H1 (cell line): Measurements from ENCODE around the gene CELF4. TPM values are rescaled to one million over a fixed set of nuclear protein-coding genes. Genes with fewer than 3 reads are reported as not detected.

Experiments
- CTCF ChIA-PET: fragments of 300-600 bp; sonication (Branson Sonifier 250); formaldehyde crosslinking; loops from one replicate; lab custom pipeline; 2021; ENCODE audit not compliant: partially characterized antibody; lab: Charles Lee
- POLR2A ChIA-PET: fragments of 300-600 bp; sonication (Branson Sonifier 250); formaldehyde crosslinking; loops from one replicate; lab custom pipeline; 2021; ENCODE audit warnings: inconsistent platforms; ENCODE audit not compliant: partially characterized antibody; lab: Charles Lee
- DNase-seq, 2 experiments: peaks; one replicate each; pipeline versions ENCODE4 v3.0.0 to v3.0.0-alpha.2; 2010 to 2022; ENCODE audit warnings: low spot score in 2 of 2, low read depth in 1 of 2, mixed read lengths in 1 of 2
- FAIRE-seq: peaks from 2 replicates; lab custom pipeline; 2011; peaks lifted over from hg19 to GRCh38; lab: Jason Lieb, UNC
- H2AFZ ChIP-seq: 2 replicates; pipeline ENCODE4 v1.8.1; 2012; ENCODE audit warnings: low read length, inconsistent platforms
- H2AK5ac ChIP-seq: 2 replicates; pipeline ENCODE4 v1.6.1; 2013; ENCODE audit warnings: low read depth, low read length
- H2BK120ac ChIP-seq: replicated peaks from 2 replicates; pipeline ENCODE3; 2013; ENCODE audit warnings: low read depth, low read length, inconsistent platforms
- H2BK12ac ChIP-seq: 2 replicates; pipeline ENCODE4 v1.6.1; 2013; ENCODE audit warnings: low read depth, low read length
- H2BK15ac ChIP-seq: 2 replicates; pipeline ENCODE4 v1.6.1; 2013; ENCODE audit warnings: low read length
- H2BK20ac ChIP-seq: 2 replicates; pipeline ENCODE4 v1.6.1; 2013; ENCODE audit warnings: low read length
- H2BK5ac ChIP-seq: 2 replicates; pipeline ENCODE4 v1.6.1; 2013; ENCODE audit warnings: low read depth, low read length
- H3K14ac ChIP-seq: 2 replicates; pipeline ENCODE4 v1.6.1; 2013; ENCODE audit warnings: inconsistent platforms; ENCODE audit not compliant: insufficient read length
- H3K18ac ChIP-seq: 2 replicates; pipeline ENCODE4 v1.6.1; 2013; ENCODE audit warnings: low read length; ENCODE audit errors: extremely low read depth
- H3K23ac ChIP-seq: 2 replicates; pipeline ENCODE4 v1.6.1; 2013; ENCODE audit warnings: inconsistent platforms; ENCODE audit not compliant: insufficient read length
- H3K23me2 ChIP-seq: 2 replicates; pipeline ENCODE4 v1.6.1; 2013; ENCODE audit warnings: low read depth, low read length
- H3K27ac ChIP-seq: 2 replicates; pipeline ENCODE4 v1.6.1; 2011; ENCODE audit warnings: low read depth, low read length, inconsistent platforms
- H3K27me3 ChIP-seq, 4 experiments: replicated peaks in 1 of 4; 1 replicate in 1 of 4; 2 replicates in 3 of 4; pipeline versions ENCODE4 v1.6.1 to v1.8.1; 2011 to 2013; ENCODE audit warnings: low read length in 3 of 4, mild to moderate bottlenecking in 3 of 4, inconsistent platforms in 2 of 4, mixed read lengths in 2 of 4, moderate library complexity in 1 of 4; ENCODE audit not compliant: control insufficient read depth in 3 of 4, insufficient read depth in 3 of 4; ENCODE audit errors: extremely low read depth in 1 of 4
- H3K36me3 ChIP-seq, 4 experiments: 2 replicates each; pipeline versions ENCODE4 v1.6.1 to v1.8.1; 2011 to 2013; ENCODE audit warnings: mild to moderate bottlenecking in 4 of 4, low read length in 3 of 4, moderate library complexity in 2 of 4, control low read depth in 1 of 4, inconsistent platforms in 1 of 4; ENCODE audit not compliant: insufficient read depth in 4 of 4, control insufficient read depth in 2 of 4
- H3K4ac ChIP-seq: replicated peaks from 2 replicates; pipeline ENCODE3; 2013; ENCODE audit warnings: low read length, low read depth, mixed read lengths, inconsistent platforms; ENCODE audit not compliant: insufficient read length
- H3K4me1 ChIP-seq, 4 experiments: replicated peaks in 1 of 4; 1 replicate in 1 of 4; 2 replicates in 3 of 4; pipeline versions ENCODE4 v1.6.1 to v1.8.1; 2011 to 2013; ENCODE audit warnings: low read length in 3 of 4, inconsistent platforms in 2 of 4, mixed read lengths in 1 of 4; ENCODE audit not compliant: insufficient read depth in 4 of 4, control insufficient read depth in 3 of 4
- H3K4me2 ChIP-seq, 2 experiments: 2 replicates each; pipeline versions ENCODE4 v1.6.1 to v1.8.1; 2011 to 2013; ENCODE audit warnings: low read depth in 2 of 2, low read length in 2 of 2, control low read depth in 1 of 2, inconsistent platforms in 1 of 2, mild to moderate bottlenecking in 1 of 2; ENCODE audit not compliant: insufficient read depth in 1 of 2
- H3K4me3 ChIP-seq, 4 experiments: fragments of 200-600, 300-600 bp in 1 of 4; sonication (generic), shearing (Covaris generic), sonication (Bioruptor Twin) in 1 of 4; 2 replicates each; pipeline versions ENCODE4 v1.5.1 to v1.8.1; 2011 to 2016; ENCODE audit warnings: low read length in 4 of 4, low read depth in 3 of 4, control low read depth in 2 of 4, inconsistent platforms in 2 of 4, mild to moderate bottlenecking in 2 of 4, mixed read lengths in 1 of 4, moderate library complexity in 1 of 4; ENCODE audit not compliant: insufficient read depth in 2 of 4; ENCODE audit errors: extremely low read depth in 1 of 4
- H3K56ac ChIP-seq: replicated peaks from 2 replicates; pipeline ENCODE3; 2013; ENCODE audit warnings: low read depth, mild to moderate bottlenecking, mixed read lengths, low read length, inconsistent platforms; ENCODE audit not compliant: insufficient read length
- H3K79me1 ChIP-seq: 2 replicates; pipeline ENCODE4 v1.6.1; 2013; ENCODE audit warnings: low read depth, low read length, control low read depth
- H3K79me2 ChIP-seq, 2 experiments: 2 replicates each; pipeline versions ENCODE4 v1.6.1 to v1.8.1; 2012 to 2013; ENCODE audit warnings: low read length in 2 of 2, mild to moderate bottlenecking in 2 of 2, inconsistent platforms in 1 of 2; ENCODE audit not compliant: insufficient read depth in 2 of 2, control insufficient read depth in 1 of 2
- H3K9ac ChIP-seq, 4 experiments: replicated peaks in 1 of 4; 1 replicate in 1 of 4; 2 replicates in 3 of 4; pipeline versions ENCODE4 v1.6.1 to v1.8.1; 2011 to 2013; ENCODE audit warnings: low read depth in 3 of 4, low read length in 3 of 4, control low read depth in 2 of 4, mild to moderate bottlenecking in 2 of 4, moderate library complexity in 2 of 4, inconsistent platforms in 1 of 4; ENCODE audit errors: extremely low read depth in 1 of 4
- H3K9me3 ChIP-seq, 2 experiments: 2 replicates each; pipeline versions ENCODE4 v1.6.1 to v1.8.1; 2012 to 2013; ENCODE audit warnings: mild to moderate bottlenecking in 2 of 2, moderate library complexity in 2 of 2, control low read depth in 1 of 2, inconsistent platforms in 1 of 2, low read depth in 1 of 2, low read length in 1 of 2, mixed read lengths in 1 of 2; ENCODE audit not compliant: insufficient read depth in 2 of 2
- H4K20me1 ChIP-seq, 2 experiments: replicated peaks in 1 of 2; 2 replicates each; pipeline versions ENCODE3 to v1.8.1; 2011 to 2013; ENCODE audit warnings: inconsistent platforms in 2 of 2, low read length in 2 of 2, mild to moderate bottlenecking in 1 of 2; ENCODE audit not compliant: insufficient read depth in 2 of 2, control insufficient read depth in 1 of 2
- H4K5ac ChIP-seq: 2 replicates; pipeline ENCODE4 v1.6.1; 2013; ENCODE audit warnings: low read length, low read depth, mixed read lengths, inconsistent platforms; ENCODE audit not compliant: insufficient read length
- H4K8ac ChIP-seq: 2 replicates; pipeline ENCODE4 v1.8.0; 2013; ENCODE audit warnings: mild to moderate bottlenecking, moderate library complexity, low read length, inconsistent platforms; ENCODE audit not compliant: insufficient read depth; ENCODE audit errors: extremely low read depth
- H4K91ac ChIP-seq: replicated peaks from 2 replicates; pipeline ENCODE3; 2013; ENCODE audit warnings: low read length, mixed read lengths, inconsistent platforms; ENCODE audit not compliant: insufficient read length
- ATF3 ChIP-seq: IDR thresholded peaks from 2 replicates; pipeline ENCODE4 v1.6.1; 2011; ENCODE audit warnings: low read depth, mild to moderate bottlenecking, low read length; ENCODE audit not compliant: insufficient read depth
- BACH1 ChIP-seq: IDR thresholded peaks from 2 replicates; pipeline ENCODE4 v1.6.1; 2012; ENCODE audit warnings: low read length, improper control_type of control experiment
- BRCA1 ChIP-seq: IDR thresholded peaks from 2 replicates; pipeline ENCODE4 v1.6.1; 2012; ENCODE audit warnings: low read depth, low read length, improper control_type of control experiment
- CHD1 ChIP-seq: IDR thresholded peaks from 2 replicates; pipeline ENCODE4 v1.6.1; 2012; ENCODE audit warnings: low read depth, low read length, improper control_type of control experiment
- CREB1 ChIP-seq: IDR thresholded peaks from 2 replicates; pipeline ENCODE4 v1.6.1; 2012; ENCODE audit warnings: inconsistent platforms
- FOSL1 ChIP-seq: IDR thresholded peaks from 2 replicates; pipeline ENCODE4 v1.6.1; 2011; ENCODE audit warnings: mild to moderate bottlenecking, low read depth, low read length, moderate library complexity; ENCODE audit not compliant: insufficient read depth
- GTF2F1 ChIP-seq: IDR thresholded peaks from 2 replicates; pipeline ENCODE4 v1.6.1; 2012; ENCODE audit warnings: low read depth, low read length, improper control_type of control experiment, borderline replicate concordance
- MAX ChIP-seq: IDR thresholded peaks from 2 replicates; pipeline ENCODE4 v1.6.1; 2012; ENCODE audit warnings: inconsistent platforms
- TAF7 ChIP-seq: optimal IDR thresholded peaks from 2 replicates; pipeline ENCODE3; 2011; ENCODE audit warnings: low read depth, mild to moderate bottlenecking, inconsistent platforms, low read length, moderate library complexity, borderline replicate concordance
- TBP ChIP-seq: IDR thresholded peaks from 2 replicates; pipeline ENCODE4 v1.6.1; 2011; ENCODE audit warnings: low read depth, low read length, improper control_type of control experiment
- WGBS, 2 experiments: shearing (Covaris generic) in 1 of 2; methylation state at CpG; one replicate each; pipeline versions ENCODE4 v1.1.6 to v1.1.7; 2013 to 2015; ENCODE audit warnings: low lambda C conversion rate in 2 of 2, mixed read lengths in 2 of 2, inconsistent platforms in 1 of 2, low coverage in 1 of 2, missing lambda C conversion rate in 1 of 2; ENCODE audit not compliant: insufficient replicate concordance in 2 of 2, insufficient coverage in 1 of 2, insufficient read length in 1 of 2; ENCODE audit errors: extremely low coverage in 1 of 2, missing lambda C conversion rate in 1 of 2; 5-methylcytosine and 5-hydroxymethylcytosine counted together
- polyA plus RNA-seq, 7 experiments: library from polyadenylated mRNA; depleted of rRNA in 3 of 7; stranded (reverse) in 5 of 7; unstranded in 2 of 7; fragments of >200 nt in 5 of 7; fragments of 200-250 nt in 2 of 7; gene quantifications; 1 replicate in 5 of 7; 2 replicates in 1 of 7; 4 replicates in 1 of 7; pipeline versions ENCODE4 v1.2.1 to v1.2.3, GENCODE V29; 2011 to 2013; ENCODE audit warnings: missing spikeins in 2 of 7, mixed read lengths in 2 of 7
- total RNA-seq: library from RNA; stranded (reverse); fragmentation: NEBNext Ultra II Directional; extraction: Animal tissue kit (Norgen Biotek cat#: 25700); gene quantifications from 2 replicates; pipeline ENCODE4 v1.2.1, GENCODE V29; 2021

The CELF4 gene
- total and polyA plus RNA-seq, 2 of the 8 experiments (the other 6 are each of a cell fraction or from before 2014, with no cell fraction given) = 1.6 to 3.4 TPM

- no peak overlapping the region for H3K14ac ChIP-seq
- 72% methylated on average over 2 of the region's 2 CpGs; no CpG with 5 or more reads in 1 of the 2 experiments for WGBS, 2 experiments
These were observed 201.4 kb downstream of the CELF4 start for GRCh38 chr18:37364237-37364636.

More at GRCh38 chr18:37364237-37364636, 201.4 kb downstream of the CELF4 start:
- H3K23me2 ChIP-seq = peaks cover 5% of the 10 kb centered on the region; the same call in 1 of the 2 replicates
- no peaks in the 10 kb centered on the region for H3K9me3 ChIP-seq
- H4K5ac ChIP-seq = no peak overlapping the region
- peaks cover 5 to 17% of the 10 kb centered on the region in 2 experiments for H4K20me1 ChIP-seq
- H4K91ac ChIP-seq = no peak overlapping the region
- no peak for DNase-seq
- TF ChIP-seq FOSL1 (no peak), TAF7 (no peak), ATF3 (no peak), BRCA1 (no peak), BACH1 (no peak), GTF2F1 (no peak), CREB1 (no peak), MAX (no peak), CHD1 (no peak), TBP (no peak)
- no peak overlapping the region for H3K4ac ChIP-seq
- H4K8ac ChIP-seq = no peak overlapping the region
- H3K27me3 ChIP-seq = peaks cover 21 to 66% (median 59%) of the 10 kb centered on the region in 4 experiments
- no peak overlapping the region for H2BK15ac ChIP-seq
- ChIA-PET POLR2A (no interaction called here), CTCF (interaction anchor here (0.6 to 1.8 kb wide), 2 partner anchors 42 to 46 kb away, joined by 3 to 5 read pairs; no protein-coding TSS in a partner anchor)
- H3K79me2 ChIP-seq = no peaks in the 10 kb centered on the region
- no peak overlapping the region for H2AK5ac ChIP-seq
- H3K4me3 ChIP-seq = no peak overlapping the region
- H2BK12ac ChIP-seq = no peak overlapping the region
- H3K18ac ChIP-seq = no peak overlapping the region
- no peak overlapping the region for H3K27ac ChIP-seq
- H3K36me3 ChIP-seq = no peaks in the 10 kb centered on the region
- no peak overlapping the region for H2BK120ac ChIP-seq
- H3K79me1 ChIP-seq = no peaks in the 10 kb centered on the region
- no peak for FAIRE-seq
- no peak overlapping the region for H2BK5ac ChIP-seq
- H2AFZ ChIP-seq = no peak overlapping the region
- peaks cover 7 to 33% (median 24%) of the 10 kb centered on the region in 4 experiments for H3K4me1 ChIP-seq
- H2BK20ac ChIP-seq = no peak overlapping the region
- no peak overlapping the region for H3K23ac ChIP-seq
- no peak overlapping the region for H3K56ac ChIP-seq
- H3K4me2 ChIP-seq = no peak overlapping the region
- no peak overlapping the region for H3K9ac ChIP-seq
